GM19438 (cell line): ENCODE data around the gene JADE2.
"Not testable (repeated sequence)": the region's sequence is repeated elsewhere in the genome, so short reads cannot be mapped to it uniquely, and the experiment has no call there.

Experiments
- ATAC-seq: cut with Tn5 transposase; IDR thresholded peaks from one replicate; pipeline ENCODE4 v1.9.1; 2021; ENCODE audit warnings: low read depth; ENCODE audit not compliant: unreplicated experiment

The JADE2 gene

DNA sequence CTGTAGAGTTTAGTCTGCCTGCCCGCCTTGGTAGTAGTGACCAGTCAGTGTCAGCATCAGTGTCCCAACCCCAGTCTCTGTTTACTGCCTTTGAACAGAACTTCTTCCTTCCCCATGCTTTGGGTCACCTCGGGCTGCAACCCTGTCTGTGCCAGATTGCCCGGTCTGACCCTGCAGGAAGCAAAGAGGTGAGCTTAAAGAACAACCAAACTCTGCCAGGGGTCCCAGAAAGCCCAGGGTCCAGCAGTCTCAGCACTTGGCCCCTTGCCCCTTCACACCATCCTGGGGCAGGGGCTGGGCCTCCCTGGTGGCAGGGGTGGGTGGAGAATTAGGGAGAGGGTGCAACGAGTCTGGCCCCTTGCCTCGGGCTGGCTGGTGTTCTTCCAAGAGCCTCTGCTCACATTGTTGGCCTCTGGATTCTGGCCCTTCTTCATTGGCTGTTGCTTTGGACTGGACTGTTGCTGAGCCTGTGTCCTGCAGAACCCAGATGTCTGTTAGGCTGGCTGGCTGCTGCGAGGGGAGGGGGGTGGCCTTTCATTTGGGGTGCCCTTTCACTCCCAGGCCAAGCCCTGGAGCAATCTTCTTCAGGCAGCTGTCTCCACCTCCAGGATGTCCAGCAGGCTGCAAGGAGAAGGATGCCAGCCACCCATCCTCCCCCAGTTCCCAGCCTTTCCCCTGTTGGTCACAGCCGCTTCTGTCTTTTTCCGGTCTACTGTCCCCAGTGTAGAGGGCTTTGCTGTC is 55.9 kb downstream of the JADE2 start:
- no peak for ATAC-seq

DNA sequence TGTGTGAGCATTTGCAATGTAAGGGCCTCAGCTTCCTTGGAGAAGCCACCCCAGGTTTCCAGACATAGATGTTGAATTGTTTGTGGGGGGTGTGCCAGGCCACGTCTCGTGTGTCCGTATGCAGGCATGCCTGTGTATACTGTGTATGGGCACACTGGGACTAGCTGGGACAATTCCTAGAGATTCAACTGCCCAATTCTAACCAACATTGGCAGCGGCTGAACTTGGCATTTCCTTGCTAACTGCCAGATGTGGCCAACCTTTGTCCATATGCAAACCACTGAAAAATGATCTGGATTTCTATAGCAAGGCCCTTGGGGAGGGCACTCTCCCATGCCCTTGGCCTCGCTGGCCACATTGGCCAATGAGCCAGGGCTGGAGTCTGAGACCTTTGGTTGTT is 56.8 kb downstream of the JADE2 start:
- no peak for ATAC-seq

DNA sequence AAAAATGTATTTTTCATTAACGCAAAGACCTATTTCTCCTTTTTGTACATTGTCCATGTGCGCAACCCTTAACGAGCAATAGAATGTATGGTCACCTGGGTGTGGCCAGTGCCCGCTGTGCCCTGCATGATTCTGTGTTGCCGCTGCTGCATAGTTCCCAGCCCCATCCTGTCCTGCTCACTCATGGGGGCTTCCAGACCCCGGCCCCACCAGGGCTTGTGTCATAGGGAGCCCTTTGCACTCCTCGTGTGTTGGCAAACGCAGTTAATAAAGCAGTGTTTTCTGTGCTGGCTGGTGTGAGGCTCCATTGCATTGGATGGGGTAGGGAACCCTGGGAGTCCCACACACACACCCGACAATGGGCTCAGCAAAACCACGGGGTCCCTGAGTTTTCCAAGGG is 57.5 kb downstream of the JADE2 start:
- ATAC-seq: no peak

DNA sequence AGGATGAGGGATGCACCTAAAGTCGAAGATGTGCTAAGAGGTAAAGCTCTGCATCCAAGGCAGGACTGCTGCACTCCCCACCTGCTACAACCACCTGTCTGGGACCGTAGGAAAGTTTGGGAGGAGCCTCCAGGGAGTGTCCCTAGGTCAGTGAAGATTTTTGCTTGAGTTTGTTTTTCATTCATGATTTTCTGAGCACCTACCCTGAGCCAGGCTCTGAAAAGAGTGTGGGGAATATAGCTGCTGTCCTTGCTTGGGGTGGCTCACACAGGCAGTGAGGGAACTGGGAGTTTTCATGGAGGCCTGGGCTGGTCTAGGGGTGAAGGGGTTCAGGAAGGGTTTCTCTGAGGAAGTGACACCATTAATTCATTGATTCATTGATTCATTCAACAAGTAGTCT is 58.3 kb downstream of the JADE2 start:
- ATAC-seq: no peak

DNA sequence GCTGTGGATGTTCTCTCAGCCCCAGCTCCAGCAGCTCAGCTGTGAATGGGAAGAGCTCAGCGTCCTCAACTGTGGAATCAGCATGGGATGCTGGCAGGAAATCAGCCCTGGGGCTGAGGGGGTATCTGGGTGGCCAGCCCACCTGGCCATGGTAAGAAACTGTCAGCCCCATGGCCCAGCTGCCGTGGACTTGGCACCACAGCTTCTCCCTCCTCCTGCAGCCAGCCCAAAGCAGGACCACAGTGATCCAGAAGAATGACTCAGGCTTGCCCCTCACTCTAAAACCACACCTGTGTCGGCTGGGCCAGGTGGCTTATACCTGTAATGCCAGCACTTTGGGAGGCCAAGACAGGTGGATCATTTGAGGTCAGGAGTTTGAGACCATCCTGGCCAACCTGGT is 59.2 kb downstream of the JADE2 start:
- no peak for ATAC-seq

DNA sequence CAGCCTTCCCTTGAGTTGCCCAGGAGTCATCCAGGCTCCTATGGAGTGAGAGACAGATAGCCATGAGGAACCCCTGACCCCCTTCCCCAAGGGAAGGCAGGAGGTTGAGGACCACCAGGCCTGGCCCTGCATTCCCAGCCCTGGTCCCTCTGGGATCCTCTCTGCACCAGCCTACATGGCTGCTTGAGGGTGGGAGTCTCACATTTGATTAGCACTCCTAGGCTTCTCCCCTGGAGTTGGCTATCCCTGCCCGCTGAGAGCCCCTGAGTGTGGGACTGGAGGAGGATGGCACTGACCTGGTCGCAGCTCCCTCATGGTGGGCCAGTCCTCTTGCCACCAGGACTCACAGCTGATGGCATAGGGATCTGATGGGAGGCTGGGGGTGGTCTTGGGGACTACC is 60.5 kb downstream of the JADE2 start:
- ATAC-seq: no peak

DNA sequence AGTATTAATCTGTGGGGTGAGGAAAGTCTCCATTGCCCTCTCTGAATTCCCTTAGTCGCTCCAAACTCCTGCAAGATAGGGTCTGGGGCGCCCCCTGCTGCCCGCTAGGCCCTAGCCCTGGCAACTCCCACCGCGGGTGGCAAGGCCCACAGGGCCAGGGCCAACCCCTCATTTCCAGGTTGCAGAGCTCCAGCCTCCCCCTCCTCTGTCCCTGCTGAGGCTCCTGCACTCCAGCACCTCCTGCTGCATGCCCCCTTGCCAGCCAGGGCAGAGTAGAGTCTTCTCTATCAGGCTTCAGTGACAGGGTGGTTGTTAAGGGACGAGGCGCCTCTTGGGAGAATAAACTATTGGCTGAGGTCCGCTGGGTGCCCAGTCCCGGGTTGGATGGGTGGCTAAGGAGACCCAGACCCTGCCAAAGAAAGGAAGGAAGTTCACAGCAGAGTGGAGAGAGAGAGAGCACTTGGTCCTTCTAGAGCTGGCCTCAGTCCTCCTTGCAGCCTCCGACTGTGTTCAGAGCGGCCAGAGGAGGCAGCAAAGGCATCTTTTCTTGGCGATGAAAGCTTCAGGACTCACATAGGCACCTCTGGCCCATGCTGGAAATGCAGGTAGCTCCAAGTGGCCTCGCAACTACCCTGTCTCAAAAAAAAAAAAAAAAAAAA is 61.5 kb downstream of the JADE2 start:
- peak; percentile 94 for ATAC-seq

DNA sequence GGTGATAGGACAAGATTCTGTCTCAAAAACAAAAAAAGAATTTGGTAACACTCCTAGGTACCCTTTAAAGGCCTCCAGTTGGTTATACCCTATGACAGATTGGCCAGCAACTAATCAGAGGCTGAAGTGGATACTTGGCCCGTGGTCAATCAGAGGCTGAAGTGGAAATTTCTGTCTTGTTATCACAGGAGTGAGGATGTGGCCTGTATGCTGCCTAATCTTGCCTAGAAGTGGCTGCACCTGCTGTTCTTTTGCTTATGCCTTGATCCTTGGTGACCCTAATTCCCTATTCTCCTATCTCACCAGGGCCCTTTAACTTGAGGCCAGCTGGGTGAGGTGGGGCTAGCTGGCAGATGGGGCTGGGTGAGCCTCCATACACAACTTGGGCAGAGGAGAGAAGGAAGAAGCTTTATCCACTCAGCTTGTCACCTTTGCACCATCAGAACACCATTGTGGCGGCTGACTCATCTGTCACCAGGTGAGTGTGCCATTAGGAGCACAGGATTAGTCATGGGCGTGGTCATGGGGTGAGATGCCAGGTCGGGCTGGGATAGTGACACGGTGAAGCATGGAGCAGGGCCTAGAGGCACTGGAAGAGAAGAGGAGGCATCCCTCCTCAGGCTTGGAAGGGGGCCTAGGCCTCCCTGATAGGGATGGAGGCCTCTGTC is 65.7 kb downstream of the JADE2 start:
- ATAC-seq: no peak

DNA sequence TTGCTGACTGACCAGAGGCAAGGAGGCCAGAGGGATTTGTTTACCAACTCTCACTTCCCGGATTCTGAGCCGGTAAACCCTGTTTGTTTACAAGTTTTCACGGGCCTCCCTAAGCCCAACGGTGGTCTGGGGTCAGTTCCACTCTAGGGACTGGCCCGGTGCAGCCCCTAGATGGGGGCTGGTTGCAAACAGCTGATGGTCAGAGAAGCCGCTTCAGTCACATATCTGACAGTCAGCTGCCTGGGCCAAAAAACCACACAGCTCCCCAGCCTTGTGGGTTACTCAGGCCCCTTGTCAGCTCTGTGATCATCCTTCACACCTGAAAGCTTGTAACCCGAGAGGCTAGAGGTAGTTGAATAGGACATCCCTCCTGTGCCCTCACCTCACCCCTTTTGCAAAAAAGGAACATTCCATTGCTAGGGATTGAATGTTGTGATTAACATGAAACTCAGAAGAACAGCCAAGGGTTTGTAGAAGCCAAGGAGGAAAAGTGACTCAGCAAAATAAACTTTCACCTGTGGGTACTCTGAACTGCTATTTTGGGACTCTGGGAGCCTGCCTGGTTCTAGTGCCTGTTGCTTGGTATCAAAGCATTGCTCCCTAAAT is 66.8 kb downstream of the JADE2 start:
- no peak for ATAC-seq

DNA sequence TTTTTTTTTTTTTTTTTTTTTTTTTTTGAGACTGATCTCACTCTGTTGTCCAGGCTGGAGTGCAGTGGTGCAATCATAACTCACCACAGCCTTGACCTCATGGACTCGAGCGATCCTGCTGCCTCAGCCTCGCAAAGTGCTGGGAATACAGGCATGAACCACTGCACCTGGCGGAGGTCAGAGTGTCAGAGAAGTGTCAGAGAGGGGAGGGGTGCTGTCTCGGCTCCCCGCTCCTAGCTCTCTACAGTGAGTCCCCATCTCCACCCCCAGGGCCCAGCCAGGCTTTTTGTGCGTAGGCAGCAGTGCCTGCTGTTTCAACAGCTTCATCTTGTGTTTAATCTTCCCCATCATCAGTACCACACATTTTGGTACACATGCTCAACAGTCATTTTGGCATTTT is 68.9 kb downstream of the JADE2 start:
- ATAC-seq: no peak

DNA sequence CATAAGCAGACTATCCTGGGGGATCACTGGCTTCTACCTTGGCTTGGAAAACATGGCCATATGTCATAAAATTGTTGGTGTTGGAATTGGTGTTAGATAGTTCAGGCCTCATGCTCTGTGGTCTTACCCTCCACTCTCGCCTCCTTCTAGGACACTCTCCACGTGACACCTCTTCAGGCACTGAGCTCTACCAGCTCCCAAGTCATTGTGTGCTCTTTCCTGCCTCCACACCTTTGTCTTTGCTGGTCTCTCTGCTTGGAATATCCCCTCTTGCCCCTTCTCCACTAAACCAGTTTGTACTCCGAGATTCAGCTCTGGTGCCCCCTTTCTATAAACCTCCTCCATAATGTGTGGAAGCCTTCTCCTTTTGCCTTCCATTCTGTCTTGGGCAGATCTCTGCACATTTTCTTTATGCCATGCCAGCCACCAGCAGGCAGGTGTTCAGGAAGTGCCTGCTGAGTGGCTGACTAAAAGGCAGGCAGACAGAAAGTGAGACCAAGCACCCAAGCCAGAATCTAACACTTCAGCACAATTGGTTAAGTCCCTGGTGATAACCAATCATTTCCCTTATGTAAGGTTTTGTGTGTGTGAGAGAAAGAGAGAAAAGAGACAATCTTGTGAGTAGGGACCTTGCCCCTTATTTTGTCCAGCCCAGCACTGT is 69.5 kb downstream of the JADE2 start:
- ATAC-seq: peak; percentile 84

DNA sequence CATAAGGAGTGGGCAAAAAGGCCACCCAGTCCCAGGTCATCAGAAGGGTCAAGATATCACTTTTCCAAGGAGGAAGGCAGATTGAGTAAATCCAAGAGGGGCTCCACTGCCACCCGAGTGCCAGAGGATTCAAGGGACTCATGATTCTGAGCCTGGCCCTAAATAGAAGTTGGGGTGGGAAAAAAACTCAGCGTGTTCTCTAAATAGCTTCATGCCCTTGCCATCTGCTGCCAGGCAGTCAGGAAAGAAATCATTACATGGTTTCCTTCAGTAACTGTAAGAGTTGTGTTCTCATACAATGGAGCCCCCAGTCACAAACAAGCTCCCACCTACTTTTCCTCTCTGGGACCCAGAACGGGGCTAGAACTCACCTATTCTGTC is 70.0 kb downstream of the JADE2 start:
- no peak for ATAC-seq

DNA sequence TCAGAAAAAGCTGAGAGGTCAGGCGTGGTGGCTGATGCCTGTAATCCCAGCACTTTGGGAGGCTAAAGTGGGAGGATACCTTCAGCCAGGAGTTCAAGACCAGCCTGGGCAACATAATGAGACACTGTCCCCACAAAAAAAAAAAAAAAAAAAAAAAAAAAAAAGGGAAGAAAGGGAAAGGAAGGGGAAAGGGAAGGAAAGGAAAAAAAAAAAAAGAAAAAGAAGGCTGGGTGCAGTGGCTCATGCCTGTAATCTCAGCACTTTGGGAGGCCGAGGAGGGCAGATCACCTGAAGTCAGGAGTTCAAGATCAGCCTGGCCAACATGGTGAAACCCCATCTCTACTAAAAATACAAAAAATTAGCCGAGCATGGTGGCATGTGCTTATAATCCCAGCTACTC is 74.3 kb downstream of the JADE2 start:
- not testable (repeated sequence) for ATAC-seq

DNA sequence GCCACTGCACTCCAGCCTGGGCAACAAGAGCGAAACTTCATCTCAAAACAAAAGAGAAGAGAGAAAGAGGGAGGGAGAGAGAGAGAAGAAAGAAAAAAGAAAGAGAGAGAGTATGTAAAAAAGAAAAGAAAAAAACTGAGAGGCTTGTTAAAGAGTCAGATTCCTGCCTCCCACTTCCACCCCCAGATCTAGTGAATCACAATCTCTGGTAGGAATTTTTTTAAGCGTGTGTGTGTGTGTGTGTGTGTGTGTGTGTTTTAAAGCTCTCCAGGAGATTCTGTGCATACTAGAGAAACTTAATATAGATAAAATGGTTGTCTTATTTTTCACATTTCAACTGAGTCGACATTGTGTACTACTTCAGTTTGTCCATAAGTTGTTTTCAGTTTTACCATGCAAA is 75.1 kb downstream of the JADE2 start:
- no peak for ATAC-seq

DNA sequence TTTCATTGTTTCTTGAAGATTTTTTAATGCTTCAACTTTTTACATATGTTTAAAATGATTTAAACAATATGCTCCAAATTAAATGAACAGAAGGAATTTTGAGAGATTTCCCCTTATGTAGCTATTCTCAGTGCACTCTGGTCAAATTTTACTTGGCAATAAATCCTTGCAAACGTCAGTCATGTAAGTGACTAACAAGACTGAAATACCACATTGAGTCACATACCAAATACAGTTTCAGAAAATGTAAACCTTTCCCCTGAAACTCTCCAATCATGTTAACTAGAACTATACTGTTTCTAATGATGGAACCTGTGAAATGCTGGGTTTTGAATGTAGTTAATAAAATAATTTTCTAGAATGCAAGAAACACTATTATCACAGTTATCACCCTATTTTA is 77.6 kb downstream of the JADE2 start:
- no peak for ATAC-seq

DNA sequence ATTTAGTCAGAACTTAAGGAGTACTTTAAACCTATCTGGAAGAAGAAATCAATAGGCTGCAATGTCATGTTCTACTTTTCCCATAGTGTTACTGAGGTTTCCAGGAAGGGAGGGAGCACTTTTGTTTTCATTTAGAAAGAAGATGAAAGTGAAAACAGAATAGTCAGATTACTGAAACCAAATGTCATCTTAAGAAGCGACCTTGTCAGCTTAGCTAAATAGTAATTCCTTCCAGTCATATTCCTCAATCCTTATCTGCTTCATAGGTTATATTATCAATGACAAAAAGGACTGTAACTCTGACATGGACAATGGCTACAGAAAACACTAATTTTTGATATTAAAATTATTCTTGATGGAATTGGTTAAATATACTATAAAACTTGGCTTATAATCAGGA is 79.4 kb downstream of the JADE2 start:
- ATAC-seq: no peak

DNA sequence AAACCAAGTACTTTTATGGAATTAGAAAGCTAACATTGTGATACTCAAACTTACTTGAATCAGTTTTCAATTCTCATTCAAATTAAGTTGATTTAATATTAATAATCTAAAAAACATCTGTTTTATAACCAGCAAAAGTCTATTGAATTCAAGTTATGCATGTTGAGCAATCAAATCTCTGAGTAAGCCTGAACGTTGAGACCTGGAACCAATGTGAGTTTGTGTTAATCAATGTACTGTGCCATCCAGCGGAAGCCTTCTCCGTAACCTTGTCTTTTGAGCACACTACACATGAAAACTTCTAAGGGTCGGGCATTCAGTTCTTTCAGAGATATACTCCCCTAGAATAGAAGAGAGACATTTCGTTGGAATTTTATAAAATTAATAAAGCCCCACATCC is 81.3 kb downstream of the JADE2 start:
- no peak for ATAC-seq

DNA sequence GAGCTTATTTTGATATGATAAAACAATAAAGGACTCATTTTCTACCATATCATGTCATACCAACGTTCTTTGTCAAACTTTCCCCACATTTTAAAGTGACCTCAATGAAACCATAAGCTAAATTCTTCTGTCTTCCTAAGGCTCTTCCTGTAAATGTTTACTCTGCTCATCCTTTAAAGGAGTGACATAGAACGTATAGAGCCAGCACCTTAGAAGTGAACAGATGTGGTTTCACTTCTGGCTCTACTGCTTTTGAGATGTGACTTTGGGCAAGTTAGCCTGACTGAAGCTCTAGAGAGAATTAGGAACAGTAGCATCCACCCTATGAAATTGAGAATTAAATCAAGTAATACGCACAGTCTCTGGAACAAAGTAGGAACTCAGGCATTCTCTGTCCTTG is 83.1 kb downstream of the JADE2 start:
- ATAC-seq: no peak

DNA sequence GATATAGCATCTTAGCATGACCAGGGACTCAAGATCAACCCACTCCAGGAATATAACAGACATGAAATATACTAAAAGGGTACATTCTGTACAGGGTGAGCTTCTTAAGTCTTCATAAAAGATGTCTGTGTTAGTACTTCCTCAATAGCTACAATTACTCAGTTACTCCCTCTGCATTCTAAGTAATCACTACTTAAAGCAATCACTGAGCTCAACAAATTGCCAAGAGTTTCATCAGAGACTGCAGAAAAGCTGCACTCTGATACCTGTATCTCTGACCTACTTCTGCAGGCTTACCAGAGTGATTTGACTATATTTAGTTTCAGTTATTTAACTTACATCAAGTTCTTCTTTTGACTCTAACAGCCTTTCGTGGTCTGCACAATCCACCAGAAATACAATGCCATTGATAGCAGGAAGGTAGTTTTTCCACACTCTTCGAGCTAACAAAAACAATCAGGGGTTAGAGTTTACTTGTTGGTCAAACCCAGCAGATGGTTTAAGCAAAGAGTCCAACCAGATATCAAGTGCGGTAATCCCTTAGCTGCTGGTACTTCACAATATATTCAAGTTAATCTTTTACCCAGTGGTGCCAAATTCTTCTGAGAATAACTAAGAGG is 83.9 kb downstream of the JADE2 start:
- ATAC-seq: no peak

DNA sequence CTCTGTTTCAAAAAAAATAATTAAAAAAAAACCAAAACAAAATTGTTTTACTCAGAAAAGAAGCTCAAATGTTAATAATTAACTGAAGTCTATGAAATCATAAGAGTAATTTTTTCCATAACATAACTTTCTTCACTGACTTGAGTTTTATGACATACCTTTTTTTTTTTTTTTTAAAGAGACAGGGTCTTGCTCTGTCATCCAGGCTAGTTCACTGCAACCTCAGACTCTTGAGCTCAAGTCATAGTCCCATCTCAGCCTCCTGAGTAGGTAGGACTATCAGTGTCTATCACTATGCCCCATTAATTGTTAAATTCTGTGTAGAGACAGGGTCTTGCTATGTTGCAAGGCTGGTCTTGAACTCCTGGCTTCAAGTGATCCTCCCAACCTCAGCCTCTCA is 85.3 kb downstream of the JADE2 start:
- ATAC-seq: no peak

DNA sequence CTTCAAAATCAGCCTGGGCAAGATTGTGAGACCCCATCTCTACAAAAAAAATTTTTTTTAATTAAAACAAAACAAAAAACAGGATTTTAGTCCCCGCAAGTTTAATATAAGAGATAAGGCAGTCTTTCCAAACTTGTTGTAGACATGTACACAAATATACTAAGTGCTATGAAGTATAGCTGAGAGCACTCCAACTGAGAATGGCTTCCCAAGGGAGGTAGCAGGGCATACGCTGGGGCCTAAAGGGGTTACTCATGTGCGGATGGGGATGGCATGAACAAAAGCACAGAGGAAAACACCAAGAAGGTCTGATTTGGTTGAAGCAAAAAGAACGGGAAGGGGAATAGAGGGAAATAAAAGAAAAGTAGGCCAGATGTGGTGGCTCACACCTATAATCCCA is 86.0 kb downstream of the JADE2 start:
- ATAC-seq: no peak
